ENCODE data around the gene LPAR2.
A peak's percentile ranks its signal among the peaks of the same experiment; 100 is the strongest.
"Not testable (repeated sequence)": the region's sequence is repeated elsewhere in the genome, so short reads cannot be mapped to it uniquely, and the experiment has no call there.

The LPAR2 gene

DNA sequence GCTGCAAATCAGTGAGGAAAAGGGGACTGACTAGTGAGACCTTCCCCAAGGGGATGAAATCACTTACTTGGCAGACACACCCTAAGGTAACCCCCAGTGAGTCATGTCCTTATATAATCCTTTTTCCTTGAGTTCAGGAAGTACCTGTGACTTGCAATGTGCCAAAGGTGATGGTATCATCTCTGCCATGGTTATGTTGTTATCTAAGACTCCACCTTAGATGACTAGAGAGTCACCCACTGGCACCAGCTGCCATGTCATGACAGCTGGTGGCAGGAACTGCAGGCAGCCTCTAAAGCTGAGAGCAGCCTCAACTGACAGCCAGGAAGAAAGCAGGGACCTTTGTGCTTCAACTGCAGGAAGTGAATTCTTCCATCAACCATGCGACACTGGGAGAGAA lies 22.0 kb downstream of the LPAR2 start:
- H3K27ac ChIP-seq (ENCODE audit: low read depth, low read length): no peak overlapping the region
- peak; percentile 49 for DNase-seq
- no peak overlapping the region for H3K56ac ChIP-seq (ENCODE audit: low read length)

DNA sequence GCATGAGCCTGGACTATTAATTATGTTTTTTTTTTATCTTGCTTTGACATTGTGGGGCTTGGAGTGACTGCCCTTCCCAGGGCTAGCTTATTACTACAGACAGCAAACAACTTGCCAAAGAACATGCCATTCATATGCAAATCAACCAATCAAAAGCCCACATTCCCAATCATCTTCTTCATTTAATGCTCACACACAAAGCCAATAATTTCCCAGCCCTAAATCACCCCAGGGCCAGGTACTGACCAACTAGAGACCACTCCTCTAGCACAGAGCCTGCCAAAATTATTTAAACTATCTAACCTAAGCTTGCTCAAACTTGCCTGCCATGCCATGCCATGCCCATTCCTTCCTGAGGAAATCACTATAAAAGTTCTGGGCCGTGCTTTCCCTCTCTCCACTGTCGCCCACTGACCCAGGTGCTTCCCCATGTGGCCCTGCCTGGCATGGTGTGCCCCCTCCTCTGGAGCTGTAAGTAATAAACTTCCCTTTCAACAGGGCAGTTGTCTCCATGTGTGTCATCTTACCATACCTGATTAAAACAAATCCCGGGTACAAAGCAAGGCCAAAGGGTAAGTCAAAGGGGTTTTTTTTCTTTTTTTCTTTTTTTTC lies 25.2 kb downstream of the LPAR2 start:
- Histone ChIP-seq H3K23ac (ENCODE audit: low read length) (no peak overlapping the region), H3K27me3 (ENCODE audit: insufficient read depth, low read length, poor library complexity) (no peaks in the 10 kb centered on the region), H3K4ac (ENCODE audit: low read depth, low read length) (no peak overlapping the region), H3K27ac (ENCODE audit: low read depth, low read length) (no peak overlapping the region), H3K79me1 (ENCODE audit: low read length) (no peaks in the 10 kb centered on the region), H3K36me3 (ENCODE audit: control insufficient read depth, insufficient read depth, low read length) (no peaks in the 10 kb centered on the region), H3K9ac (ENCODE audit: low read length) (no peak overlapping the region), H4K5ac (ENCODE audit: low read length) (no peak overlapping the region), H2BK5ac (ENCODE audit: low read length) (no peak overlapping the region), H2BK120ac (ENCODE audit: low read depth, low read length) (no peak overlapping the region), H3K4me2 (ENCODE audit: low read length) (no peak overlapping the region), H2BK15ac (replicated peaks; ENCODE audit: low read depth) (no peak overlapping the region), H3K56ac (ENCODE audit: low read length) (no peak overlapping the region), H3K79me2 (ENCODE audit: control insufficient read depth, insufficient read depth, low read length) (no peaks in the 10 kb centered on the region), H4K8ac (ENCODE audit: low read depth, low read length) (no peak overlapping the region), H3K4me1 (ENCODE audit: control insufficient read depth, low read depth, low read length) (no peaks in the 10 kb centered on the region), H3K18ac (ENCODE audit: low read length) (no peak overlapping the region), H3K4me3 (ENCODE audit: low read length) (no peak overlapping the region), H2AK5ac (ENCODE audit: low read length) (no peak overlapping the region)
- no CpG with 5 or more reads among the region's 3 CpGs for WGBS (ENCODE audit: extremely low coverage, insufficient coverage, low lambda C conversion rate)
- no peak for DNase-seq

More for the DNA sequence above, 22.0 kb downstream of the LPAR2 start:
- H2AK5ac ChIP-seq (ENCODE audit: low read length): no peak overlapping the region
- H4K5ac ChIP-seq (ENCODE audit: low read length): no peak overlapping the region
- no peaks in the 10 kb centered on the region for H3K4me1 ChIP-seq (ENCODE audit: control insufficient read depth, low read depth, low read length)
- H3K4me3 ChIP-seq (ENCODE audit: low read length): no peak overlapping the region
- no peak overlapping the region for H2BK15ac ChIP-seq (replicated peaks; ENCODE audit: low read depth)
- no peak overlapping the region for H3K23ac ChIP-seq (ENCODE audit: low read length)
- H3K4ac ChIP-seq (ENCODE audit: low read depth, low read length): no peak overlapping the region
- H3K18ac ChIP-seq (ENCODE audit: low read length): no peak overlapping the region
- no peak overlapping the region for H3K4me2 ChIP-seq (ENCODE audit: low read length)
- WGBS (ENCODE audit: extremely low coverage, insufficient coverage, low lambda C conversion rate): no CpG with 5 or more reads among the region's 1 CpG
- no peaks in the 10 kb centered on the region for H3K27me3 ChIP-seq (ENCODE audit: insufficient read depth, low read length, poor library complexity)
- H3K79me1 ChIP-seq (ENCODE audit: low read length): no peaks in the 10 kb centered on the region
- no peak overlapping the region for H3K9ac ChIP-seq (ENCODE audit: low read length)
- H3K36me3 ChIP-seq (ENCODE audit: control insufficient read depth, insufficient read depth, low read length): no peaks in the 10 kb centered on the region
- H4K8ac ChIP-seq (ENCODE audit: low read depth, low read length): no peak overlapping the region
- H2BK5ac ChIP-seq (ENCODE audit: low read length): no peak overlapping the region
- no peaks in the 10 kb centered on the region for H3K79me2 ChIP-seq (ENCODE audit: control insufficient read depth, insufficient read depth, low read length)
- H2BK120ac ChIP-seq (ENCODE audit: low read depth, low read length): no peak overlapping the region

DNA sequence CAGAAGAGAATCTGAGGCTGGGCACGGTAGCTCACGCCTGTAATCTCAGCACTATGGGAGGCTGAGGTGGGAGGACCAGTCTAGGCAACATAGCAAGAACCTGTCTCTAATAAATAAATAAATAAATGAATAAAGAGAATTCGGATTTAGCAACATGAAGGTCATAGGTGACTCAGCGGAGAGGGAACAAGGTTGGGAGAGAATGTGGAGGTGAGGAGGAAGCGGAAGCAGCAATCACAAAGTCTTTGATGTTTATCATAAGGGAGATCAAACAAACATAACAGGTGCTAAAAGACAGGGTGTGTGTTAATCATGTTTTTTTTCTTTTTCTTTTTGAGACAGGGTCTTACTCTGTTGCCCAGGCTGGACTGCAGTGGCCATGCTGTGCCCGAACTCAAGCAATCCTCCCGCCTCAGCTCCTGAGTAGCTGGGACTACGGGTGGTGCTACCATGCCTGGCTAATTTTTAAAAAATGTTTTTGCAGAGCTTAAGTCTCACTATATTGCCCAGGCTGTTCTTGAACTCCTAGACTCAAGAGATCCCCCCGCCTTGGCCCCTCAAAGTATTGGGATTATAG lies 25.8 kb downstream of the LPAR2 start:
- Histone ChIP-seq H3K4me1 (ENCODE audit: control insufficient read depth, low read depth, low read length) (no peaks in the 10 kb centered on the region), H3K4ac (ENCODE audit: low read depth, low read length) (no peak overlapping the region), H3K27ac (ENCODE audit: low read depth, low read length) (no peak overlapping the region), H3K79me1 (ENCODE audit: low read length) (no peaks in the 10 kb centered on the region), H2BK120ac (ENCODE audit: low read depth, low read length) (no peak overlapping the region), H3K9ac (ENCODE audit: low read length) (no peak overlapping the region), H2AK5ac (ENCODE audit: low read length) (no peak overlapping the region), H3K56ac (ENCODE audit: low read length) (no peak overlapping the region), H3K27me3 (ENCODE audit: insufficient read depth, low read length, poor library complexity) (no peaks in the 10 kb centered on the region), H2BK5ac (ENCODE audit: low read length) (no peak overlapping the region), H3K23ac (ENCODE audit: low read length) (no peak overlapping the region), H4K8ac (ENCODE audit: low read depth, low read length) (no peak overlapping the region), H3K4me3 (ENCODE audit: low read length) (no peak overlapping the region), H3K36me3 (ENCODE audit: control insufficient read depth, insufficient read depth, low read length) (no peaks in the 10 kb centered on the region), H3K79me2 (ENCODE audit: control insufficient read depth, insufficient read depth, low read length) (no peaks in the 10 kb centered on the region), H3K18ac (ENCODE audit: low read length) (no peak overlapping the region), H2BK15ac (replicated peaks; ENCODE audit: low read depth) (no peak overlapping the region), H4K5ac (ENCODE audit: low read length) (no peak overlapping the region), H3K4me2 (ENCODE audit: low read length) (no peak overlapping the region)
- DNase-seq: no peak
- WGBS (ENCODE audit: extremely low coverage, insufficient coverage, low lambda C conversion rate): no CpG with 5 or more reads among the region's 9 CpGs

DNA sequence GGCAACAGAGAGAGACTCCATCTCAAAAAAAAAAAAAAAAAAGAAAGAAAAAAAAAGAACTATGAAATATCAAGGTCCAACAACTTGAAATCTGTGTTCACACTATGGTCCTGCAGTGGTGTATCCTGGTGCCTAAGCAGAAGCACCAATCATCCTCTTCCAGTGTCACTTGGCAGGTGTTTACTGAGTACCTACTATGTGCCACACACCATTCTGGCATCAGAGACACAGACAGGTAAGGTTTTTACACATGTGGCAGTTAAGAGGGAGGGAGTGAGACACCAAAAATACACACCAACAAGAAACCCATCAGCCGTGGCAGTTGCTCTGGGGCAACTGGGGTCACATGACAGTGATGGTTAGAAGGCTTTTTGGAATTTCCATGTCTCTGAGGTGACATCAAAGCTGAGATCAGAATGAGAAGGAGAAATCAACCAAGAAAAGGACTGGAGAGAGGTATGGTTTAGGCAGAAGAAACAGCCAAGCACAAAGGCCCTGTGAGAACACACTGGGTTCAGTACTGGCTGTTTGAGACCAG lies 27.2 kb downstream of the LPAR2 start:
- Histone ChIP-seq H3K4me2 (ENCODE audit: low read length) (no peak overlapping the region), H3K9ac (ENCODE audit: low read length) (no peak overlapping the region), H2BK5ac (ENCODE audit: low read length) (no peak overlapping the region), H2BK120ac (ENCODE audit: low read depth, low read length) (no peak overlapping the region), H2BK15ac (replicated peaks; ENCODE audit: low read depth) (no peak overlapping the region), H3K4me3 (ENCODE audit: low read length) (no peak overlapping the region), H3K27ac (ENCODE audit: low read depth, low read length) (no peak overlapping the region), H3K4ac (ENCODE audit: low read depth, low read length) (no peak overlapping the region), H3K23ac (ENCODE audit: low read length) (no peak overlapping the region), H3K79me2 (ENCODE audit: control insufficient read depth, insufficient read depth, low read length) (no peaks in the 10 kb centered on the region), H3K56ac (ENCODE audit: low read length) (no peak overlapping the region), H4K5ac (ENCODE audit: low read length) (no peak overlapping the region), H3K18ac (ENCODE audit: low read length) (no peak overlapping the region), H3K4me1 (ENCODE audit: control insufficient read depth, low read depth, low read length) (no peaks in the 10 kb centered on the region), H2AK5ac (ENCODE audit: low read length) (no peak overlapping the region), H3K79me1 (ENCODE audit: low read length) (no peaks in the 10 kb centered on the region), H4K8ac (ENCODE audit: low read depth, low read length) (no peak overlapping the region), H3K36me3 (ENCODE audit: control insufficient read depth, insufficient read depth, low read length) (no peaks in the 10 kb centered on the region), H3K27me3 (ENCODE audit: insufficient read depth, low read length, poor library complexity) (no peaks in the 10 kb centered on the region)
- no peak for DNase-seq
- no CpG with 5 or more reads among the region's 1 CpG for WGBS (ENCODE audit: extremely low coverage, insufficient coverage, low lambda C conversion rate)

DNA sequence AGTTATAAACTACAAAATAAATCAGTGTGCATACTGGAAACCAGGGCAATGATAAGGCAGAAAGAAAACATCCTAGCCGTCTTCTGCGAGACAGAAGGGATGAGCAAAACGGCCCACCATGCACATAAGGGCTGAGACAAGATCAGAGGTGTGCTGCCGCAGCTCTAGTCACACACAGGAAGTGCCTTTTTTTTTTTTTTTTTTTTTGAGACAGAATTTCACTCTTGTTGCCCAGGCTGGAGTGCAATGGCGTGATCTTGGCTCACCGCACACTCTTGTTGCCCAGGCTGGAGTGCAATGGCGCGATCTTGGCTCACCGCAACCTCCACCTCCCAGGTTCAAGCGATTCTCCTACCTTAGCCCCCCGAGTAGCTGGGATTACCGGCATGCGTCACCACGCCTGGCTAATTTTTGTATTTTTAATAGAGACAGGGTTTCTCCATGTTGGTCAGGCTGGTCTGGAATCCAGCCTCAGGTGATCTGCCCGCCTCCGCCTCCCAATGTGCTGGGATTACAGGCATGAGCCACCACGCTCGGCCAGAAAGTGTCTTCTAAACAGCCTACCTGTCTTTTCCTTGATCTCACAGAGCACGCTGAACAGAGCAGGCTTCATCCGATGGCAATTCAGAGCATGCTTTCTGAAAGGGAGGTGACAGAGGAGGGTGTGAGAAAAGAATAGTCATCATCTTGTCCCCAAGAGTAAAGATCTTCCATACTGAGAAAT lies 29.1 kb downstream of the LPAR2 start:
- not testable (repeated sequence) for H3K4me3 ChIP-seq (ENCODE audit: low read length); H3K4ac ChIP-seq (ENCODE audit: low read depth, low read length); DNase-seq; H3K79me1 ChIP-seq (ENCODE audit: low read length); H4K5ac ChIP-seq (ENCODE audit: low read length); H3K18ac ChIP-seq (ENCODE audit: low read length); H3K9ac ChIP-seq (ENCODE audit: low read length); H3K56ac ChIP-seq (ENCODE audit: low read length); H4K8ac ChIP-seq (ENCODE audit: low read depth, low read length); H3K23ac ChIP-seq (ENCODE audit: low read length); H2BK120ac ChIP-seq (ENCODE audit: low read depth, low read length); H3K36me3 ChIP-seq (ENCODE audit: control insufficient read depth, insufficient read depth, low read length); H2AK5ac ChIP-seq (ENCODE audit: low read length); H2BK5ac ChIP-seq (ENCODE audit: low read length); H3K4me1 ChIP-seq (ENCODE audit: control insufficient read depth, low read depth, low read length); H3K27me3 ChIP-seq (ENCODE audit: insufficient read depth, low read length, poor library complexity); H2BK15ac ChIP-seq (replicated peaks; ENCODE audit: low read depth); H3K27ac ChIP-seq (ENCODE audit: low read depth, low read length); H3K4me2 ChIP-seq (ENCODE audit: low read length); H3K79me2 ChIP-seq (ENCODE audit: control insufficient read depth, insufficient read depth, low read length)
- WGBS (ENCODE audit: extremely low coverage, insufficient coverage, low lambda C conversion rate): no CpG with 5 or more reads among the region's 20 CpGs
